Measurements from ENCODE around the gene RNF44.

Gene RNF44

DNA sequence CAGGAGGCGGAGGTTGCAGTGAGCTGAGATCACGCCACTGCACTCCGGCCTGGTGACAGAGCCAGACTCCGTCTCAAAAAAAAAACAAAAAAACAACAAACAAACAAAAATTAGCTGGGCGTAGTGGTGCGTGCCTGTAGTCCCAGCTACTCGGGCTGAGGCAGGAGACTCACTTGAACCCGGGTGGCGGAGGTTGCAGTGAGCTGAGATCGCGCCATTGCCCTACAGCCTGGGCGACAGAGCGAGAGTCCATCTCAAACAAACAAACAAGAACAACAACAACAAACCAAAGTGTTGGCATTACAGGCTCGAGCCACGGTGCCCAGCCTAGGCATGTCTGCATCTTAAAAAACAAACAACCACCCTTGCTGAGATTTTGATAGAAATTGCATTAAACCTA, 12.2 kb downstream of the RNF44 start:
- DNase-seq (ENCODE audit: low read depth, low spot score): no peak
- TF ChIP-seq, protein P1, sequence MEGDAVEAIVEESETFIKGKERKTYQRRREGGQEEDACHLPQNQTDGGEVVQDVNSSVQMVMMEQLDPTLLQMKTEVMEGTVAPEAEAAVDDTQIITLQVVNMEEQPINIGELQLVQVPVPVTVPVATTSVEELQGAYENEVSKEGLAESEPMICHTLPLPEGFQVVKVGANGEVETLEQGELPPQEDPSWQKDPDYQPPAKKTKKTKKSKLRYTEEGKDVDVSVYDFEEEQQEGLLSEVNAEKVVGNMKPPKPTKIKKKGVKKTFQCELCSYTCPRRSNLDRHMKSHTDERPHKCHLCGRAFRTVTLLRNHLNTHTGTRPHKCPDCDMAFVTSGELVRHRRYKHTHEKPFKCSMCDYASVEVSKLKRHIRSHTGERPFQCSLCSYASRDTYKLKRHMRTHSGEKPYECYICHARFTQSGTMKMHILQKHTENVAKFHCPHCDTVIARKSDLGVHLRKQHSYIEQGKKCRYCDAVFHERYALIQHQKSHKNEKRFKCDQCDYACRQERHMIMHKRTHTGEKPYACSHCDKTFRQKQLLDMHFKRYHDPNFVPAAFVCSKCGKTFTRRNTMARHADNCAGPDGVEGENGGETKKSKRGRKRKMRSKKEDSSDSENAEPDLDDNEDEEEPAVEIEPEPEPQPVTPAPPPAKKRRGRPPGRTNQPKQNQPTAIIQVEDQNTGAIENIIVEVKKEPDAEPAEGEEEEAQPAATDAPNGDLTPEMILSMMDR (IDR thresholded peaks at IDR 0.05; ENCODE audit: insufficient read depth, low read length, missing control alignments): no peak
- H3K4me3 ChIP-seq (ENCODE audit: low read depth, low read length): no peak overlapping the region
- ChIA-PET POLR2A (no interaction called here), CTCF (no interaction called here)

DNA sequence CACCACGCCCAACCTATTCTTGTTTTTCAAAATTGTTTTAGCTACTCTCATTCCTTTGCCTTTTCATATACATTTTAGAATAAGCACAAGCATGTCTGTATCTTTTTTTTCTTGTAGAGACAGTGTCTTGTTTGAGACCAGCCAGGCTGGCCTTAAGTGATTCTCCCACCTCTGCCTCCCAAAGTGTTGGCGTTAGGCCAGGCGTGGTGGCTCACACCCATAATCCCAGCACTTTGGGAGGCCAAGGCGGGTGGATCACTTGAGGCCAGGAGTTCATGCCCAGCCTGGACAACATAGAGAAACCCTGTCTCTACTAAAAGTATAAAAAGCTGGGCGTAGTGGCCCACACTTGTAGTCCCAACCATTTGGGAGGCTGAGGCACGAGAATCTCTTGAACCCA, 13.1 kb downstream of the RNF44 start:
- ChIA-PET CTCF (no interaction called here), POLR2A (interaction anchor here (1.3 kb wide), 1 partner anchor 10 kb away, joined by 5 read pairs; no protein-coding TSS in a partner anchor)
- TF ChIP-seq, protein P1 (IDR thresholded peaks at IDR 0.05; ENCODE audit: insufficient read depth, low read length, missing control alignments): no peak
- no peak for DNase-seq (ENCODE audit: low read depth, low spot score)
- no peak overlapping the region for H3K4me3 ChIP-seq (ENCODE audit: low read depth, low read length)

DNA sequence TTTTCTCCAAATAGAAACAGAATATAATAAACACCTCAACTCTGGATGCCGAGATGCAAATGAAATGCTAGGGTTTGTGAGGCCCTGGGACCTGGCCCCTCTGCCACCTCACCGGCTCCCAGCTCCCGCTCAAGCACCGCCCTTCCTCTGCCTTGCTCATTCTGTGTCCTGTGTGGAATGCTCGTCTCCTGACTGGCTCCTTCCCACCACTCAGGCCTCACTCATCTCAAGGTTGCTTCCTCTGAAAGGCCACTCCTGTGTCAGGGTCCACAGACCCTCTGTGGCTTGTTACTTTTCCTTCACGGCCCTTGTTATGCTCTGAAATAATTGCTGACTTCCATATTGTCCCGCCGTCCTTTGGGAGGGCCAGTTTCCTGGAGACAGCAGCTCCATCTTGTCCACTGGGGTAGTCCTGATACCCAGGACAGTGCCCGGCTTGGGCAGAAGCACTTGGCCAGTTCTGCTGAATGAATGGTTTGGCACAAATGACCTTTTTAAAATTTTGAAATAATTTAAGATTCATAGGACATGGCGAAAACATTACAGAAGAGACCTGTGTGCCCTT, 15.4 kb downstream of the RNF44 start:
- TF ChIP-seq, protein P1 (IDR thresholded peaks at IDR 0.05; ENCODE audit: insufficient read depth, low read length, missing control alignments): no peak
- H3K4me3 ChIP-seq (ENCODE audit: low read depth, low read length): no peak overlapping the region
- ChIA-PET POLR2A (no interaction called here), CTCF (interaction anchor here (1.3 kb wide), 1 partner anchor 73 kb away, joined by 4 read pairs; the partner anchor contains the start of gene FAF2)
- no peak for DNase-seq (ENCODE audit: low read depth, low spot score)

DNA sequence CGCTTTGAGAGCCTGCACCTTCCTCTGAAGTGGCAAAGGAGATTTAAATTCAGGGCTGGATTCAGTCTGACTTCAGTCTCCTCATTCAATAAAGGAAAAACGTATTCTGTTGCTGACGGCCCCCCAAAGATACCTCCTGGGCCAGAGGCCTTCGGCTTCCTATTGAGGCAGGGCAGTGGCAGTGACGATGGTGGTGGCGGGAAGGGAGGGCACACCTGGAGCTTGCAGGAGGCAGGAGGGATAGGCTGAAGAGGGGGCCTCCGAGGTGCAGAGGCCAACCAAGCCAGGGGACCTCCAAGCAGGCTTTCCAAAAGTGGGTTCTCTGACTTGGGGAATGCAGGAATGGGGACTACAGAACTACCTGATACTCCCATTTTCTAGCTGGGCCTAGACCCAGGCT, 15.9 kb downstream of the RNF44 start:
- CTCF ChIA-PET: no interaction called here

DNA sequence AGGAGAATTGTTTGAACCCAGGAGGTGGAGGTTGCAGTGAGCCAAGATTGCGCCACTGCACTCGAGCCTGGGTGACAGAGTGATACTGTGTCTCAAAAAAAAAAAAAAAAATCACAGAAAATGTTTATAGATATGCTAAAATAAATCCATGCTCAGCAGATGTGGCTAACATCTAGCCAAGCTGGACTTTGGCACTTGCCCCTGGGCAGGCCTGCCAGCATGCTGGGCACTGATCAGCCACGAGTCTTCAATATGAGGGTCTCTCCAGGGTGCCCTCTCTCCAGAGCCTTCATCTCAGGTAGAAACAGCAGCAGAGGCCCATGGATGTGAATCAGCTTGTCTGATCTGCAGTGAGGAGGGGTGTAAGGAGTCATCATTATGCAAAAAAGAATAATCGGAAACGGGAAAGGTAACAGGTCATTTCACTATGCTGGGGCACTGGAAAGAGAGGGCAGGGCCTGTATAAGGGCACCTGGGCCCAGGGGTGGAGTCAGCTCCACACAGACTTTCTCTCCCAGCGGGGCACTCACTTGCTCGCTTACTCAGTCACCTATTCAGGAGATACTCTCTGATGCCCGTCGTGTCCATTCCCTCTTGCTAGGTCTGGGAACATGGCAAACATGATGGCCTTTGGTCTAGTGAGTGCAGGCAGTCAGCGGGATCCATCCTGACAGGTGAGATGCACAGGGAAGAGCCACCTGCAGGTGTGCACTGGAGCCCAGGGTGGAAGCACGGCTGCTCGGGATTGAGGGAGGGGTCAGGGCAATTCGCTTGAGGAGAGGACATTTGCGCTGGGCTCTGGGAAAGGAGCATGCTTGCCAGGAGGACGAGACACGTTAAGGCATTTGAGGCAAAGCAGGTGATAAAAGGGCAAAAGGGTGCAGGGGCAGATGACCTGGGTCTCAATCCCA, 17.1 kb downstream of the RNF44 start:
- TF ChIP-seq, protein P1 (IDR thresholded peaks at IDR 0.05; ENCODE audit: insufficient read depth, low read length, missing control alignments): no peak
- CTCF ChIA-PET: no interaction called here
- POLR2A ChIA-PET: no interaction called here

More for the DNA sequence above, 15.9 kb downstream of the RNF44 start:
- TF ChIP-seq, protein P1 (IDR thresholded peaks at IDR 0.05; ENCODE audit: insufficient read depth, low read length, missing control alignments): no peak
- H3K4me3 ChIP-seq (ENCODE audit: low read depth, low read length): no peak overlapping the region
- POLR2A ChIA-PET: no interaction called here
- DNase-seq (ENCODE audit: low read depth, low spot score): no peak

DNA sequence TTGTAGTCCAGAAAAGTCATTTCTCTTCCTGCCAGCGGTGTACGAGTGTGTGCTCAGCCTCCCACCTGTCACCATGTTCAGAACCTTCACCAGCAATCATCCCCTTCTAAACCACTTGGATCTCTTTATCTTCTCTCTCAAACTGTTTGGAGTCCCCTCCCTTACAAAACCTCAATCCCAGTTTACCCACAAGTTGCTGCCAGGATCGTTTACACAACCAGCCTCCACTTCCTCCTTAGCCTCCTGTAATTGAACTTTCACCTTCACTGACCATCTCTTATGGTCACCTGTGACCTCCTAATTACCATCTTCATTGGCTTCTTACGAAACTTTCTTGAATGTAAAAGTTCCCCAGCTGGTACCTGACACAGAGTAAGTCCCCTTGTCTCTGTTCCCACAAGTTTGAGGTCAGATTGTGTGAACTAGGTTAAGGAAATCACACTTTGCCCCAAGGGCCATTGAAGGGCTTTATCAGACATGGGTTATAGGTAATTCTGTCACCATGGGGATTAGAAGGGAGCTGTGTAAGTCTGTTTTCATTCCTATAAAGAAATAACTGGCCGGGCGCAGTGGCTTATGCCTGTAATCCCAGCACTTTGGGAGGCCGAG, 20.0 kb downstream of the RNF44 start:
- POLR2A ChIA-PET: no interaction called here

More for the DNA sequence above, 17.1 kb downstream of the RNF44 start:
- no peak overlapping the region for H3K4me3 ChIP-seq (ENCODE audit: low read depth, low read length)
- no peak for DNase-seq (ENCODE audit: low read depth, low spot score)

More for the DNA sequence above, 20.0 kb downstream of the RNF44 start:
- TF ChIP-seq, protein P1 (IDR thresholded peaks at IDR 0.05; ENCODE audit: insufficient read depth, low read length, missing control alignments): no peak
- H3K4me3 ChIP-seq (ENCODE audit: low read depth, low read length): no peak overlapping the region
- DNase-seq (ENCODE audit: low read depth, low spot score): no peak
- CTCF ChIA-PET: no interaction called here

Data from AG04449 (cell line).